ENCODE measurements around the gene OSTN. TPM values are rescaled to one million over a fixed set of nuclear protein-coding genes. Genes with fewer than 3 reads are reported as not detected.
"Not testable (repeated sequence)": the region's sequence is repeated elsewhere in the genome, so short reads cannot be mapped to it uniquely, and the experiment has no call there.

The OSTN gene
- total and polyA plus RNA-seq, 3 experiments from 2014 or later: not detected

DNA sequence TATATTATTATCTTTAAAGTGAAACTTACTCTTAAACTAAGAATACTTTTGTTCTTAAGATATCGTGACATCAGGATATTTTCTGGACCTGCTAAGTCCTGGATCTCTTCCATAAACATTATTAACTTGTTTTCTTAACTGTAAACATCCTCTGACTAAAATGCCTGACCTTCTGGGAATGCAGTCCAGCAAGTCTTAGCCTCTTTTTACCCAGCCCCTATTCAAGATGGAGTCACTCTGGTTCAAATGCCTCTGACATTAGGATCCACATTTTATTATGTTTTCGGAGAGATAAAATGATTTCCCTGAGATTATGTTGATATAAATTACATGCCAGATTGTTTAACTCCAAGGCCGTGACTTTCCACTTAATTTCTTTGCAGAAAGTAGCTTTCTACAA lies 37.6 kb downstream of the OSTN start:
- Histone ChIP-seq H3K9me3 (ENCODE audit: low read length) (no peaks in the 10 kb centered on the region), H3K4me1 (ENCODE audit: insufficient read depth, low read length) (no peaks in the 10 kb centered on the region), H3K27ac (ENCODE audit: low read depth, low read length) (no peak overlapping the region), H3K4me3 (ENCODE audit: low read length) (no peak overlapping the region), H3K27me3 (ENCODE audit: insufficient read depth, low read length, poor library complexity, severe bottlenecking) (no peaks in the 10 kb centered on the region), H3K36me3 (ENCODE audit: insufficient read depth, low read length) (no peaks in the 10 kb centered on the region)
- no peaks in the 10 kb centered on the region for H3K9me3 Mint-ChIP-seq
- DNase-seq: no peak
- no peaks in the 10 kb centered on the region for H3K36me3 Mint-ChIP-seq
- H3K4me1 Mint-ChIP-seq: no peaks in the 10 kb centered on the region
- no peak overlapping the region for H3K4me3 Mint-ChIP-seq
- H3K27me3 Mint-ChIP-seq: no peaks in the 10 kb centered on the region
- ChIA-PET POLR2A (no interaction called here), CTCF (no interaction called here)
- H3K27ac Mint-ChIP-seq: no peak overlapping the region

DNA sequence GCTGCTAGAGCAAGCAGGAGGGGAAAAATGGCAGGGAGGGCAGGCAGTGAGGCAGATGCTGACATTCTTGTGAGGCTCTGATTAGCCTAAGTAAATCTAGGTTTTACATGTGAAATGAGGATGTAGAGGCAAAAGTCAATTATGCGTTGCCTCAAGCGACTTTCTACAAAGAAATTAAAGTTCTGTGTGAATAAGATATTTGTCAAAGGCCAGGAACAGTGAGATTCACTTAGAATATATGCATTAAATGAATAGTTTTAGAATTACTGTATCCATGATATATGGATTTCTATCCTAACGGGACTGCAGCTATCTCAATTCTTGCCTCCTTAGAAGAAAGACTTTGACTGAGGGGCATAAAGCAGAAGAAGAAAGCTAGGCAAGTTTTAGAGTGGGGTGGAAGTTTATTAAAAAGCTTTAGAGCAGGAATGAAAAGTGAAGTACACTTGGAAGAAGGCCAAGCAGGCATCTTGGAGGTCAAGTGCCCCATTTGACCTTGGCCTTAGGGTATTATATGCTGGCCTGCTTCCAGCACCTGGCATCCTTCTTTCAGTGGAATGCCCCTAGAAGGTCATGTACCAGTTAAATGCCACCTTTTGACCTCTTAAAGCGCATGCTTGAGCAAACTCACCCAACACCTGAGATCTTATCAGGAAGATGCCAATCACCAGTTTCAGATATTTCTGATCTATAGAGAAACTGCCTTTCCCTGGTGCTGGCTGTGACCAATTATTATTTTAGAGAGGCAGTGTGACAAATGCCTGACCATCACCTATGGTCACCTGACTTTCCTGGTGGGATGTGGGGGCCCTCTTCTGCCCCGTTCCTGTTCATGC lies 38.2 kb downstream of the OSTN start:
- Mint-ChIP-seq H3K27ac (no peak overlapping the region), H3K9me3 (no peaks in the 10 kb centered on the region), H3K4me3 (no peak overlapping the region), H3K4me1 (no peaks in the 10 kb centered on the region), H3K27me3 (no peaks in the 10 kb centered on the region), H3K36me3 (no peaks in the 10 kb centered on the region)
- no peak overlapping the region for H3K4me3 ChIP-seq (ENCODE audit: low read length)
- H3K36me3 ChIP-seq (ENCODE audit: insufficient read depth, low read length): no peaks in the 10 kb centered on the region
- no peaks in the 10 kb centered on the region for H3K27me3 ChIP-seq (ENCODE audit: insufficient read depth, low read length, poor library complexity, severe bottlenecking)
- no peak for DNase-seq
- H3K27ac ChIP-seq (ENCODE audit: low read depth, low read length): no peak overlapping the region
- H3K4me1 ChIP-seq (ENCODE audit: insufficient read depth, low read length): no peaks in the 10 kb centered on the region
- ChIA-PET POLR2A (no interaction called here), CTCF (no interaction called here)
- no peaks in the 10 kb centered on the region for H3K9me3 ChIP-seq (ENCODE audit: low read length)

DNA sequence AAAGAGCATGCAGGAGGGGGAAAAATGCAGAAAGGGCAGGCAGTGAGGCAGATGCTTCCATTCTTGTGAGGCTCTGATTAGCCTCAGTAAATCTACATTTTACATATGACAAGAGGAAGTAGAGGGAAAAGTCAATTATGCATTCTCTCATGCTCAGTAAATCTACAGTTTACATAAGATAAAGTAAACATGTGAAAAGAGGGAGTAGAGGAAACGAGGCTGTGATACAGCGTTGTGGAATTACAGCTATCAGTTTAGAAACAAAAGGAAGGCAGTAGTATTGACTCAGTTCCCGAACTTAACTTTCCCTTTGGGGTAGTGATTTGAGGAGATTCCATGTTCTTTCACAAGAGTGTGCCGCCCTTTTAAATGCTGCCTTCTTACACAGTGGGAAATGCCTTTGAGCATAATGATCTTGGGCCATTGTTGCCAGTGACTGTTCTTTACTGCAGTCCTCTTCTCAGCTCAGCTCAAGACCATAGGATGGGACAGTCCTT lies 39.3 kb downstream of the OSTN start:
- Mint-ChIP-seq H3K27me3 (no peaks in the 10 kb centered on the region), H3K27ac (no peak overlapping the region), H3K36me3 (no peaks in the 10 kb centered on the region), H3K4me1 (no peaks in the 10 kb centered on the region), H3K9me3 (no peaks in the 10 kb centered on the region), H3K4me3 (no peak overlapping the region)
- POLR2A ChIA-PET: no interaction called here
- DNase-seq: no peak
- no peaks in the 10 kb centered on the region for H3K4me1 ChIP-seq (ENCODE audit: insufficient read depth, low read length)
- no peak overlapping the region for H3K4me3 ChIP-seq (ENCODE audit: low read length)
- H3K36me3 ChIP-seq (ENCODE audit: insufficient read depth, low read length): no peaks in the 10 kb centered on the region
- CTCF ChIA-PET: no interaction called here
- H3K27ac ChIP-seq (ENCODE audit: low read depth, low read length): no peak overlapping the region
- no peaks in the 10 kb centered on the region for H3K27me3 ChIP-seq (ENCODE audit: insufficient read depth, low read length, poor library complexity, severe bottlenecking)
- no peaks in the 10 kb centered on the region for H3K9me3 ChIP-seq (ENCODE audit: low read length)

DNA sequence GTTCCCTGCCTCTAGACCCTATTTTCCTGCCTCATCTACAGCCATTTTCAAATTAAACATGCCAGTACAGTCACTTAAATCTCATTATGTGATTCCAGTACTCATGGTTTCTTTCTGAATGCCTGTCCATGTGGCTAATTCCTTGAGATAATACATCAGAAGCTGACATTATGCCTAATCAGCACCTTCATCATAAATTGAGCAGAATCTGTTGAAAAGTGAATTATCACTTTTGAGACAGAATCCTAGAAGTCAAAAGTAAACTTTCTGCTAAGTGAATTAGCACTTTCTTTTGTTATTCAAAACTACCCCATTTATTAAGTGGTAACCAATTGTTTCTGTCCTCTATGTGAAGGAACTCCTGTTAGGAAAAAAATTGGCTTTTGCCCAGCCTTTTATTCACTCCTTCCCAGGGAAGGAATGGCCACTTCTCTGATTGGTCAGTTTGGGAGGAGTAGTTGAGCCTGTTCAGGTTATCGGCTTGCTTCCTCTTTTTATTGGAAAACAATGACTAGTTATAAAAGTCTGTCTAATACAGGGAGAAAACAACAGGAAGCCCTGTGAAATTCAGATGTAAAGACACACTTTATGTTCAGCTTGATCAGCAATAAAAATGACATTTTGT lies 40.5 kb downstream of the OSTN start:
- no peaks in the 10 kb centered on the region for H3K9me3 Mint-ChIP-seq
- H3K4me1 Mint-ChIP-seq: no peaks in the 10 kb centered on the region
- H3K27ac ChIP-seq (ENCODE audit: low read depth, low read length): no peak overlapping the region
- no peaks in the 10 kb centered on the region for H3K4me1 ChIP-seq (ENCODE audit: insufficient read depth, low read length)
- DNase-seq: no peak
- no peaks in the 10 kb centered on the region for H3K27me3 ChIP-seq (ENCODE audit: insufficient read depth, low read length, poor library complexity, severe bottlenecking)
- H3K36me3 Mint-ChIP-seq: no peaks in the 10 kb centered on the region
- ChIA-PET CTCF (no interaction called here), POLR2A (no interaction called here)
- no peaks in the 10 kb centered on the region for H3K9me3 ChIP-seq (ENCODE audit: low read length)
- H3K4me3 ChIP-seq (ENCODE audit: low read length): no peak overlapping the region
- H3K27ac Mint-ChIP-seq: no peak overlapping the region
- no peak overlapping the region for H3K4me3 Mint-ChIP-seq
- H3K27me3 Mint-ChIP-seq: no peaks in the 10 kb centered on the region
- no peaks in the 10 kb centered on the region for H3K36me3 ChIP-seq (ENCODE audit: insufficient read depth, low read length)

- peaks cover 0 to 2% (median 0%) of the 10 kb centered on the region in 3 donors for H3K4me1 Mint-ChIP-seq
- Histone ChIP-seq H3K4me3 (ENCODE audit: low read length) (no peak overlapping the region), H3K9me3 (ENCODE audit: low read length) (no peaks in the 10 kb centered on the region), H3K27me3 (ENCODE audit: insufficient read depth, low read length, poor library complexity, severe bottlenecking) (no peaks in the 10 kb centered on the region), H3K36me3 (ENCODE audit: insufficient read depth, low read length) (no peaks in the 10 kb centered on the region), H3K27ac (ENCODE audit: low read depth, low read length) (no peak overlapping the region), H3K4me1 (ENCODE audit: insufficient read depth, low read length) (no peaks in the 10 kb centered on the region)
- H3K27me3 Mint-ChIP-seq: no peaks in the 10 kb centered on the region
- no peaks in the 10 kb centered on the region for H3K9me3 Mint-ChIP-seq
- ChIA-PET POLR2A (no interaction called here), CTCF (no interaction called here)
- H3K4me3 Mint-ChIP-seq: no peak overlapping the region
- DNase-seq: no peak
- H3K36me3 Mint-ChIP-seq: no peaks in the 10 kb centered on the region
- no peak overlapping the region for H3K27ac Mint-ChIP-seq
Measured at GRCh38 chr3:191240486-191240885, 41.4 kb downstream of the OSTN start.

- peaks cover 0 to 2% (median 0%) of the 10 kb centered on the region in 3 donors for H3K4me1 Mint-ChIP-seq
Measured at GRCh38 chr3:191244242-191244867, 45.3 kb downstream of the OSTN start.

GRCh38 chr3:191246034-191246433 lies 47.0 kb downstream of the OSTN start:
- CTCF ChIA-PET: not testable (repeated sequence)

More at GRCh38 chr3:191244242-191244867, 45.3 kb downstream of the OSTN start:
- POLR2A ChIA-PET: no interaction called here
- Mint-ChIP-seq H3K4me3 (no peak overlapping the region), H3K27ac (no peak overlapping the region), H3K9me3 (no peaks in the 10 kb centered on the region), H3K36me3 (no peaks in the 10 kb centered on the region), H3K27me3 (no peaks in the 10 kb centered on the region)
- CTCF ChIA-PET: no interaction called here
- H3K27ac ChIP-seq (ENCODE audit: low read depth, low read length): no peak overlapping the region
- DNase-seq: no peak
- no peaks in the 10 kb centered on the region for H3K36me3 ChIP-seq (ENCODE audit: insufficient read depth, low read length)
- no peak overlapping the region for H3K4me3 ChIP-seq (ENCODE audit: low read length)
- H3K4me1 ChIP-seq (ENCODE audit: insufficient read depth, low read length): no peaks in the 10 kb centered on the region
- no peaks in the 10 kb centered on the region for H3K9me3 ChIP-seq (ENCODE audit: low read length)
- no peaks in the 10 kb centered on the region for H3K27me3 ChIP-seq (ENCODE audit: insufficient read depth, low read length, poor library complexity, severe bottlenecking)

GRCh38 chr3:191246630-191247029 lies 47.6 kb downstream of the OSTN start:
- Mint-ChIP-seq H3K4me3 (no peak overlapping the region), H3K36me3 (no peaks in the 10 kb centered on the region), H3K27ac (no peak overlapping the region), H3K9me3 (no peaks in the 10 kb centered on the region), H3K4me1 (peaks cover 0 to 2% (median 0%) of the 10 kb centered on the region in 3 donors), H3K27me3 (no peaks in the 10 kb centered on the region)
- DNase-seq: no peak
- H3K27ac ChIP-seq (ENCODE audit: low read depth, low read length): no peak overlapping the region
- ChIA-PET CTCF (no interaction called here), POLR2A (no interaction called here)
- H3K4me1 ChIP-seq (ENCODE audit: insufficient read depth, low read length): no peaks in the 10 kb centered on the region
- H3K4me3 ChIP-seq (ENCODE audit: low read length): no peak overlapping the region
- H3K27me3 ChIP-seq (ENCODE audit: insufficient read depth, low read length, poor library complexity, severe bottlenecking): no peaks in the 10 kb centered on the region
- no peaks in the 10 kb centered on the region for H3K36me3 ChIP-seq (ENCODE audit: insufficient read depth, low read length)
- no peaks in the 10 kb centered on the region for H3K9me3 ChIP-seq (ENCODE audit: low read length)

More at GRCh38 chr3:191246034-191246433, 47.0 kb downstream of the OSTN start:
- H3K4me3 Mint-ChIP-seq; H3K4me1 ChIP-seq (ENCODE audit: insufficient read depth, low read length); H3K4me3 ChIP-seq (ENCODE audit: low read length); DNase-seq; H3K27me3 ChIP-seq (ENCODE audit: insufficient read depth, low read length, poor library complexity, severe bottlenecking); H3K36me3 Mint-ChIP-seq; H3K27ac Mint-ChIP-seq; H3K9me3 Mint-ChIP-seq; H3K27ac ChIP-seq (ENCODE audit: low read depth, low read length); H3K4me1 Mint-ChIP-seq; POLR2A ChIA-PET; H3K9me3 ChIP-seq (ENCODE audit: low read length); H3K36me3 ChIP-seq (ENCODE audit: insufficient read depth, low read length); H3K27me3 Mint-ChIP-seq: not testable (repeated sequence)

Measured in CD8-positive, alpha-beta memory T cell (primary cell).